ENCODE results near the gene TMEFF1. TPM values are rescaled to one million over a fixed set of nuclear protein-coding genes. Genes with fewer than 3 reads are reported as not detected.
A peak's percentile ranks its signal among the peaks of the same experiment; 100 is the strongest.

The TMEFF1 gene
- polyA plus RNA-seq, 4 donors, result 0.30 to 0.90 TPM; not detected in 2

GRCh38 chr9:100473276-100474081, 530 bp downstream of the TMEFF1 start:
- Histone ChIP-seq H3K36me3 (ENCODE audit: control insufficient read depth in 3 of 3, insufficient read depth in 2 of 3, low read depth in 1 of 3, low read length in 3 of 3) (no peaks in the 10 kb centered on the region), H3K4me3 (ENCODE audit: low read depth in 1 of 3, low read length in 3 of 3) (peak overlapping the region; percentile 39 to 60 (median 42)), H3K27me3 (ENCODE audit: control insufficient read depth in 3 of 3, insufficient read depth in 3 of 3, low read length in 3 of 3) (peaks cover 0 to 18% (median 6%) of the 10 kb centered on the region in 3 donors), H3K9me3 (ENCODE audit: control insufficient read depth in 2 of 2, insufficient read depth in 1 of 2, low read depth in 1 of 2, low read length in 1 of 2) (no peaks in the 10 kb centered on the region), H3K4me1 (ENCODE audit: control insufficient read depth in 3 of 3, insufficient read depth in 2 of 3, low read depth in 1 of 3, low read length in 2 of 3) (peaks cover 0 to 3% (median 0%) of the 10 kb centered on the region in 3 donors), H3K27ac (ENCODE audit: low read depth in 1 of 3, low read length in 2 of 3) (no peak overlapping the region)
- no peak for FAIRE-seq
- peak; percentile 4 to 60 for DNase-seq
- 0 to 1% (median 1%) methylated on average over 60 to 108 of the region's 108 CpGs for WGBS, 3 donors

- Histone ChIP-seq H3K27ac (ENCODE audit: low read depth in 1 of 3, low read length in 2 of 3) (no peak overlapping the region), H3K4me1 (ENCODE audit: control insufficient read depth in 3 of 3, insufficient read depth in 2 of 3, low read depth in 1 of 3, low read length in 2 of 3) (peaks cover 0 to 3% (median 0%) of the 10 kb centered on the region in 3 donors), H3K4me3 (ENCODE audit: low read depth in 1 of 3, low read length in 3 of 3) (peak overlapping the region in 2 of 3 donors; percentile 29 to 60), H3K36me3 (ENCODE audit: control insufficient read depth in 3 of 3, insufficient read depth in 2 of 3, low read depth in 1 of 3, low read length in 3 of 3) (no peaks in the 10 kb centered on the region), H3K9me3 (ENCODE audit: control insufficient read depth in 2 of 2, insufficient read depth in 1 of 2, low read depth in 1 of 2, low read length in 1 of 2) (no peaks in the 10 kb centered on the region), H3K27me3 (ENCODE audit: control insufficient read depth in 3 of 3, insufficient read depth in 3 of 3, low read length in 3 of 3) (peaks cover 0 to 18% (median 6%) of the 10 kb centered on the region in 3 donors)
- 25 to 29% (median 26%) methylated on average over 25 to 26 of the region's 26 CpGs for WGBS, 3 donors
- FAIRE-seq (no peak), DNase-seq (peak in 1 of 2 donors; percentile 21)
These were observed 1.4 kb downstream of the TMEFF1 start for GRCh38 chr9:100474082-100474923.

- H3K36me3 ChIP-seq (ENCODE audit: control insufficient read depth in 3 of 3, insufficient read depth in 2 of 3, low read depth in 1 of 3, low read length in 3 of 3), result no peaks in the 10 kb centered on the region
- peaks cover 0 to 3% (median 0%) of the 10 kb centered on the region in 3 donors for H3K4me1 ChIP-seq (ENCODE audit: control insufficient read depth in 3 of 3, insufficient read depth in 2 of 3, low read depth in 1 of 3, low read length in 2 of 3)
- H3K4me3 ChIP-seq (ENCODE audit: low read depth in 1 of 3, low read length in 3 of 3), result peak overlapping the region in 1 of 3 donors; percentile 29
- WGBS, 3 donors, result 93 to 94% (median 93%) methylated on average over 4 of the region's 4 CpGs
- no peak overlapping the region for H3K27ac ChIP-seq (ENCODE audit: low read depth in 1 of 3, low read length in 2 of 3)
- DNase-seq, result no peak
- peaks cover 0 to 18% (median 6%) of the 10 kb centered on the region in 3 donors for H3K27me3 ChIP-seq (ENCODE audit: control insufficient read depth in 3 of 3, insufficient read depth in 3 of 3, low read length in 3 of 3)
- no peaks in the 10 kb centered on the region for H3K9me3 ChIP-seq (ENCODE audit: control insufficient read depth in 2 of 2, insufficient read depth in 1 of 2, low read depth in 1 of 2, low read length in 1 of 2)
- no peak for FAIRE-seq
These were observed 2.0 kb downstream of the TMEFF1 start for GRCh38 chr9:100474924-100475276.

- Histone ChIP-seq H3K9me3 (ENCODE audit: control insufficient read depth in 2 of 2, insufficient read depth in 1 of 2, low read depth in 1 of 2, low read length in 1 of 2) (no peaks in the 10 kb centered on the region), H3K27ac (ENCODE audit: low read depth in 1 of 3, low read length in 2 of 3) (no peak overlapping the region), H3K36me3 (ENCODE audit: control insufficient read depth in 3 of 3, insufficient read depth in 2 of 3, low read depth in 1 of 3, low read length in 3 of 3) (no peaks in the 10 kb centered on the region), H3K27me3 (ENCODE audit: control insufficient read depth in 3 of 3, insufficient read depth in 3 of 3, low read length in 3 of 3) (peaks cover 0 to 18% (median 5%) of the 10 kb centered on the region in 3 donors), H3K4me3 (ENCODE audit: low read depth in 1 of 3, low read length in 3 of 3) (no peak overlapping the region), H3K4me1 (ENCODE audit: control insufficient read depth in 3 of 3, insufficient read depth in 2 of 3, low read depth in 1 of 3, low read length in 2 of 3) (peaks cover 0 to 3% (median 0%) of the 10 kb centered on the region in 3 donors)
- WGBS, 3 donors, result 83 to 95% (median 95%) methylated on average over 4 of the region's 4 CpGs
- DNase-seq, result no peak
- no peak for FAIRE-seq
These were observed 4.3 kb downstream of the TMEFF1 start for GRCh38 chr9:100477241-100477640.

GRCh38 chr9:100478192-100478591, 5.2 kb downstream of the TMEFF1 start:
- no peak overlapping the region for H3K27ac ChIP-seq (ENCODE audit: low read depth in 1 of 3, low read length in 2 of 3)
- H3K27me3 ChIP-seq (ENCODE audit: control insufficient read depth in 3 of 3, insufficient read depth in 3 of 3, low read length in 3 of 3), result peaks cover 0 to 18% (median 4%) of the 10 kb centered on the region in 3 donors
- FAIRE-seq, result no peak
- H3K36me3 ChIP-seq (ENCODE audit: control insufficient read depth in 3 of 3, insufficient read depth in 2 of 3, low read depth in 1 of 3, low read length in 3 of 3), result no peaks in the 10 kb centered on the region
- H3K4me3 ChIP-seq (ENCODE audit: low read depth in 1 of 3, low read length in 3 of 3), result no peak overlapping the region
- no peak for DNase-seq
- H3K9me3 ChIP-seq (ENCODE audit: control insufficient read depth in 2 of 2, insufficient read depth in 1 of 2, low read depth in 1 of 2, low read length in 1 of 2), result no peaks in the 10 kb centered on the region
- WGBS, 3 donors, result 85 to 92% (median 90%) methylated on average over 6 of the region's 6 CpGs
- H3K4me1 ChIP-seq (ENCODE audit: control insufficient read depth in 3 of 3, insufficient read depth in 2 of 3, low read depth in 1 of 3, low read length in 2 of 3), result peaks cover 0 to 3% (median 0%) of the 10 kb centered on the region in 3 donors

GRCh38 chr9:100479820-100480219, 6.9 kb downstream of the TMEFF1 start:
- no peaks in the 10 kb centered on the region for H3K36me3 ChIP-seq (ENCODE audit: control insufficient read depth in 3 of 3, insufficient read depth in 2 of 3, low read depth in 1 of 3, low read length in 3 of 3)
- H3K27me3 ChIP-seq (ENCODE audit: control insufficient read depth in 3 of 3, insufficient read depth in 3 of 3, low read length in 3 of 3), result peaks cover 0 to 7% (median 4%) of the 10 kb centered on the region in 3 donors
- H3K4me1 ChIP-seq (ENCODE audit: control insufficient read depth in 3 of 3, insufficient read depth in 2 of 3, low read depth in 1 of 3, low read length in 2 of 3), result no peaks in the 10 kb centered on the region
- no peaks in the 10 kb centered on the region for H3K9me3 ChIP-seq (ENCODE audit: control insufficient read depth in 2 of 2, insufficient read depth in 1 of 2, low read depth in 1 of 2, low read length in 1 of 2)
- H3K4me3 ChIP-seq (ENCODE audit: low read depth in 1 of 3, low read length in 3 of 3), result no peak overlapping the region
- no peak overlapping the region for H3K27ac ChIP-seq (ENCODE audit: low read depth in 1 of 3, low read length in 2 of 3)
- FAIRE-seq (no peak), DNase-seq (no peak)
- 49 to 84% (median 64%) methylated on average over 2 of the region's 2 CpGs for WGBS, 3 donors

GRCh38 chr9:100485196-100485595, 12.2 kb downstream of the TMEFF1 start:
- DNase-seq (no peak), FAIRE-seq (no peak)
- WGBS, 3 donors, result 71 to 78% (median 73%) methylated on average over 1 of the region's 1 CpG

GRCh38 chr9:100486479-100487176, 13.7 kb downstream of the TMEFF1 start:
- FAIRE-seq, result no peak
- no peaks in the 10 kb centered on the region for H3K36me3 ChIP-seq (ENCODE audit: control insufficient read depth in 3 of 3, insufficient read depth in 2 of 3, low read depth in 1 of 3, low read length in 3 of 3)
- 84 to 88% (median 85%) methylated on average over 10 of the region's 10 CpGs for WGBS, 3 donors

More at GRCh38 chr9:100485196-100485595, 12.2 kb downstream of the TMEFF1 start:
- no peaks in the 10 kb centered on the region for H3K36me3 ChIP-seq (ENCODE audit: control insufficient read depth in 3 of 3, insufficient read depth in 2 of 3, low read depth in 1 of 3, low read length in 3 of 3)
- H3K4me3 ChIP-seq (ENCODE audit: low read depth in 1 of 3, low read length in 3 of 3), result no peak overlapping the region
- no peaks in the 10 kb centered on the region for H3K4me1 ChIP-seq (ENCODE audit: control insufficient read depth in 3 of 3, insufficient read depth in 2 of 3, low read depth in 1 of 3, low read length in 2 of 3)
- H3K27ac ChIP-seq (ENCODE audit: low read depth in 1 of 3, low read length in 2 of 3), result no peak overlapping the region
- peaks cover 0 to 2% (median 0%) of the 10 kb centered on the region in 3 donors for H3K27me3 ChIP-seq (ENCODE audit: control insufficient read depth in 3 of 3, insufficient read depth in 3 of 3, low read length in 3 of 3)
- no peaks in the 10 kb centered on the region for H3K9me3 ChIP-seq (ENCODE audit: control insufficient read depth in 2 of 2, insufficient read depth in 1 of 2, low read depth in 1 of 2, low read length in 1 of 2)

More at GRCh38 chr9:100486479-100487176, 13.7 kb downstream of the TMEFF1 start:
- H3K4me1 ChIP-seq (ENCODE audit: control insufficient read depth in 3 of 3, insufficient read depth in 2 of 3, low read depth in 1 of 3, low read length in 2 of 3), result no peaks in the 10 kb centered on the region
- DNase-seq, result no peak
- H3K27ac ChIP-seq (ENCODE audit: low read depth in 1 of 3, low read length in 2 of 3), result no peak overlapping the region
- no peaks in the 10 kb centered on the region for H3K9me3 ChIP-seq (ENCODE audit: control insufficient read depth in 2 of 2, insufficient read depth in 1 of 2, low read depth in 1 of 2, low read length in 1 of 2)
- no peak overlapping the region for H3K4me3 ChIP-seq (ENCODE audit: low read depth in 1 of 3, low read length in 3 of 3)
- H3K27me3 ChIP-seq (ENCODE audit: control insufficient read depth in 3 of 3, insufficient read depth in 3 of 3, low read length in 3 of 3), result peaks cover 0 to 2% (median 0%) of the 10 kb centered on the region in 3 donors
